ENCODE results near the gene UBB.
A peak's percentile ranks its signal among the peaks of the same experiment; 100 is the strongest.

The UBB gene

GRCh38 chr17:16381496-16381820 lies 567 bp downstream of the UBB start:
- Histone ChIP-seq H3K27ac (ENCODE audit: low read depth, low read length) (peak overlapping the region; percentile 58), H3K27me3 (ENCODE audit: control insufficient read depth, low read length) (no peaks in the 10 kb centered on the region)
- TF ChIP-seq CTCF (IDR thresholded peaks at IDR 0.05; ENCODE audit: low read depth, low read length, poor library complexity, severe bottlenecking), result no peak
- TF ChIP-seq EZH2phosphoT487 (IDR thresholded peaks at IDR 0.05; ENCODE audit: borderline replicate concordance, low read length), result no peak

GRCh38 chr17:16383216-16383615 lies 2.3 kb downstream of the UBB start:
- H3F3A ChIP-seq (ENCODE audit: control insufficient read depth, insufficient read depth), result peaks cover 31% of the 10 kb centered on the region
- H3K27ac ChIP-seq (ENCODE audit: low read depth, low read length), result no peak overlapping the region
- H3K79me2 ChIP-seq (ENCODE audit: control insufficient read depth, low read length), result peaks cover 27% of the 10 kb centered on the region
- peak overlapping the region; percentile 12; the same call in 1 of the 2 replicates for H3K4me3 ChIP-seq (ENCODE audit: low read length)
- H3K27me3 ChIP-seq (ENCODE audit: control insufficient read depth, low read length), result no peaks in the 10 kb centered on the region; the same call in 1 of the 2 replicates
- peaks cover 6% of the 10 kb centered on the region for H4K20me1 ChIP-seq (ENCODE audit: control insufficient read depth, insufficient read depth, low read depth, low read length)
- H3K9me2 ChIP-seq (replicated peaks; ENCODE audit: control insufficient read depth, low read length), result no peaks in the 10 kb centered on the region
- H3K4me2 ChIP-seq (ENCODE audit: low read length), result peak overlapping the region; percentile 28
- H3K36me3 ChIP-seq (ENCODE audit: control insufficient read depth, low read length), result peaks cover 32% of the 10 kb centered on the region
- peaks cover 51% of the 10 kb centered on the region for H3K4me1 ChIP-seq (ENCODE audit: control insufficient read depth, low read length)
- H3K9me3 ChIP-seq (ENCODE audit: control insufficient read depth, insufficient read depth, low read length), result no peaks in the 10 kb centered on the region
- TF ChIP-seq EZH2phosphoT487 (IDR thresholded peaks at IDR 0.05; ENCODE audit: borderline replicate concordance, low read length) (no peak), CTCF (IDR thresholded peaks at IDR 0.05; ENCODE audit: low read depth, low read length, poor library complexity, severe bottlenecking) (no peak)

More at GRCh38 chr17:16381496-16381820, 567 bp downstream of the UBB start:
- Histone ChIP-seq H3K79me2 (ENCODE audit: control insufficient read depth, low read length) (peaks cover 27% of the 10 kb centered on the region), H3K9me2 (replicated peaks; ENCODE audit: control insufficient read depth, low read length) (no peaks in the 10 kb centered on the region), H4K20me1 (ENCODE audit: control insufficient read depth, insufficient read depth, low read depth, low read length) (peaks cover 6% of the 10 kb centered on the region), H3K4me1 (ENCODE audit: control insufficient read depth, low read length) (peaks cover 44% of the 10 kb centered on the region), H3K9me3 (ENCODE audit: control insufficient read depth, insufficient read depth, low read length) (no peaks in the 10 kb centered on the region), H3F3A (ENCODE audit: control insufficient read depth, insufficient read depth) (peaks cover 33% of the 10 kb centered on the region), H3K36me3 (ENCODE audit: control insufficient read depth, low read length) (peaks cover 32% of the 10 kb centered on the region), H3K4me2 (ENCODE audit: low read length) (peak overlapping the region; percentile 78), H3K4me3 (ENCODE audit: low read length) (peak overlapping the region; percentile 78)

- Histone ChIP-seq H3K4me2 (ENCODE audit: low read length) (peak overlapping the region; percentile 28), H3K27ac (ENCODE audit: low read depth, low read length) (no peak overlapping the region), H3K79me2 (ENCODE audit: control insufficient read depth, low read length) (peaks cover 27% of the 10 kb centered on the region)
Measured at GRCh38 chr17:16383772-16384287, 2.9 kb downstream of the UBB start.

More at GRCh38 chr17:16383772-16384287, 2.9 kb downstream of the UBB start:
- Histone ChIP-seq H3F3A (ENCODE audit: control insufficient read depth, insufficient read depth) (peaks cover 27% of the 10 kb centered on the region), H3K9me2 (replicated peaks; ENCODE audit: control insufficient read depth, low read length) (no peaks in the 10 kb centered on the region), H3K9me3 (ENCODE audit: control insufficient read depth, insufficient read depth, low read length) (no peaks in the 10 kb centered on the region), H3K4me3 (ENCODE audit: low read length) (no peak overlapping the region), H3K36me3 (ENCODE audit: control insufficient read depth, low read length) (peaks cover 32% of the 10 kb centered on the region), H3K27me3 (ENCODE audit: control insufficient read depth, low read length) (no peaks in the 10 kb centered on the region; the same call in 1 of the 2 replicates), H3K4me1 (ENCODE audit: control insufficient read depth, low read length) (peaks cover 51% of the 10 kb centered on the region), H4K20me1 (ENCODE audit: control insufficient read depth, insufficient read depth, low read depth, low read length) (peaks cover 6% of the 10 kb centered on the region)
- TF ChIP-seq EZH2phosphoT487 (IDR thresholded peaks at IDR 0.05; ENCODE audit: borderline replicate concordance, low read length) (no peak), CTCF (IDR thresholded peaks at IDR 0.05; ENCODE audit: low read depth, low read length, poor library complexity, severe bottlenecking) (no peak)
